ENCODE results near the gene PDZRN3. TPM values are rescaled to one million over a fixed set of nuclear protein-coding genes. Genes with fewer than 3 reads are reported as not detected.
A peak's percentile ranks its signal among the peaks of the same experiment; 100 is the strongest.

The PDZRN3 gene
- total RNA-seq (2014; rRNA removed; shearing (Covaris generic)), result 1.7 and 1.9 TPM in 2 replicates

- DNase-seq (ENCODE audit: low read depth), result peak; percentile 23
Measured at GRCh38 chr3:73624821-73625665, at the start of gene PDZRN3. Gene PDZRN3 (minus strand): TSS chr3:73624941.

- DNase-seq (ENCODE audit: low read depth), result peak; percentile 19
Measured at GRCh38 chr3:73674280-73674679, 49.5 kb upstream of the PDZRN3 start.

- no peak for DNase-seq (ENCODE audit: low read depth)
Measured at GRCh38 chr3:73669260-73669659, 44.5 kb upstream of the PDZRN3 start.

- DNase-seq (ENCODE audit: low read depth), result no peak
Measured at GRCh38 chr3:73668391-73668790, 43.6 kb upstream of the PDZRN3 start.

- no peak for DNase-seq (ENCODE audit: low read depth)
Measured at GRCh38 chr3:73667889-73668288, 43.1 kb upstream of the PDZRN3 start.

GRCh38 chr3:73665286-73665685 lies 40.5 kb upstream of the PDZRN3 start:
- no peak for DNase-seq (ENCODE audit: low read depth)

GRCh38 chr3:73664389-73664788 lies 39.6 kb upstream of the PDZRN3 start:
- DNase-seq (ENCODE audit: low read depth), result no peak

- no peak for DNase-seq (ENCODE audit: low read depth)
Measured at GRCh38 chr3:73663495-73663894, 38.8 kb upstream of the PDZRN3 start.

GRCh38 chr3:73661265-73661664 lies 36.5 kb upstream of the PDZRN3 start:
- peak; percentile 40 for DNase-seq (ENCODE audit: low read depth)

- no peak for DNase-seq (ENCODE audit: low read depth)
Measured at GRCh38 chr3:73658227-73658626, 33.5 kb upstream of the PDZRN3 start.

- DNase-seq (ENCODE audit: low read depth), result no peak
Measured at GRCh38 chr3:73657186-73657585, 32.4 kb upstream of the PDZRN3 start.

GRCh38 chr3:73656241-73656890 lies 31.6 kb upstream of the PDZRN3 start:
- DNase-seq (ENCODE audit: low read depth), result peak; percentile 43

- DNase-seq (ENCODE audit: low read depth), result no peak
Measured at GRCh38 chr3:73655197-73655596, 30.5 kb upstream of the PDZRN3 start.

GRCh38 chr3:73653877-73654276 lies 29.1 kb upstream of the PDZRN3 start:
- peak; percentile 25 for DNase-seq (ENCODE audit: low read depth)

GRCh38 chr3:73653351-73653750 lies 28.6 kb upstream of the PDZRN3 start:
- DNase-seq (ENCODE audit: low read depth), result no peak

- DNase-seq (ENCODE audit: low read depth), result no peak
Measured at GRCh38 chr3:73652896-73653295, 28.2 kb upstream of the PDZRN3 start.

- DNase-seq (ENCODE audit: low read depth), result peak; percentile 36
Measured at GRCh38 chr3:73637042-73637441, 12.3 kb upstream of the PDZRN3 start.

GRCh38 chr3:73635254-73635653 lies 10.5 kb upstream of the PDZRN3 start:
- no peak for DNase-seq (ENCODE audit: low read depth)

GRCh38 chr3:73633916-73634344 lies 9.2 kb upstream of the PDZRN3 start:
- DNase-seq (ENCODE audit: low read depth), result no peak

GRCh38 chr3:73633453-73633852 lies 8.7 kb upstream of the PDZRN3 start:
- no peak for DNase-seq (ENCODE audit: low read depth)

- DNase-seq (ENCODE audit: low read depth), result no peak
Measured at GRCh38 chr3:73626106-73626505, 1.4 kb upstream of the PDZRN3 start.

- peak; percentile 29 for DNase-seq (ENCODE audit: low read depth)
Measured at GRCh38 chr3:73624017-73624820, 522 bp downstream of the PDZRN3 start.

Measured in M059J (cell line).